Mesendoderm (in vitro differentiated cells): ENCODE results near the gene TSPEAR.
"Not testable (repeated sequence)": the region's sequence is repeated elsewhere in the genome, so short reads cannot be mapped to it uniquely, and the experiment has no call there.

Experiments used
- DNase-seq: peaks from one replicate; pipeline ENCODE4 v3.0.0; 2013
- H2AK5ac ChIP-seq: 2 replicates; pipeline ENCODE4 v1.6.1; 2013; ENCODE audit warnings: low read length, inconsistent platforms
- H2BK120ac ChIP-seq: 2 replicates; pipeline ENCODE4 v1.6.1; 2013; ENCODE audit warnings: low read depth, mild to moderate bottlenecking, low read length, moderate library complexity, mixed read lengths
- H2BK15ac ChIP-seq: replicated peaks from 2 replicates; pipeline ENCODE4 v1.6.1; 2013; ENCODE audit warnings: low read depth, mild to moderate bottlenecking, moderate library complexity
- H2BK5ac ChIP-seq: 2 replicates; pipeline ENCODE4 v1.6.1; 2013; ENCODE audit warnings: low read length, inconsistent platforms
- H3K18ac ChIP-seq: 2 replicates; pipeline ENCODE4 v1.6.1; 2013; ENCODE audit warnings: mild to moderate bottlenecking, low read length, mixed read lengths
- H3K23ac ChIP-seq: one replicate; pipeline ENCODE4 v1.6.1; 2013; ENCODE audit warnings: low read length
- H3K27ac ChIP-seq: 2 replicates; pipeline ENCODE4 v1.5.1; 2013; ENCODE audit warnings: low read depth, mild to moderate bottlenecking, inconsistent platforms, low read length, moderate library complexity
- H3K27me3 ChIP-seq: 2 replicates; pipeline ENCODE4 v1.6.1; 2013; ENCODE audit warnings: low read length, control low read depth, mild to moderate bottlenecking, inconsistent platforms; ENCODE audit not compliant: insufficient read depth, poor library complexity
- H3K36me3 ChIP-seq: 2 replicates; pipeline ENCODE4 v1.6.1; 2013; ENCODE audit warnings: low read length, inconsistent platforms; ENCODE audit not compliant: control insufficient read depth, insufficient read depth
- H3K4ac ChIP-seq: one replicate; pipeline ENCODE4 v1.6.1; 2013; ENCODE audit warnings: low read depth, mild to moderate bottlenecking, low read length, moderate library complexity
- H3K4me1 ChIP-seq: 2 replicates; pipeline ENCODE4 v1.6.1; 2013; ENCODE audit warnings: low read depth, low read length, inconsistent platforms; ENCODE audit not compliant: control insufficient read depth
- H3K4me2 ChIP-seq: 2 replicates; pipeline ENCODE4 v1.6.1; 2013; ENCODE audit warnings: low read length
- H3K4me3 ChIP-seq: 2 replicates; pipeline ENCODE4 v1.5.1; 2013; ENCODE audit warnings: mild to moderate bottlenecking, low read length
- H3K56ac ChIP-seq: one replicate; pipeline ENCODE4 v1.6.1; 2013; ENCODE audit warnings: low read length
- H3K79me1 ChIP-seq: 2 replicates; pipeline ENCODE4 v1.6.1; 2013; ENCODE audit warnings: low read length, inconsistent platforms
- H3K79me2 ChIP-seq: 2 replicates; pipeline ENCODE4 v1.6.1; 2013; ENCODE audit warnings: mild to moderate bottlenecking, low read length; ENCODE audit not compliant: control insufficient read depth, insufficient read depth
- H3K9ac ChIP-seq: 2 replicates; pipeline ENCODE4 v1.6.1; 2013; ENCODE audit warnings: low read length, inconsistent platforms
- H4K5ac ChIP-seq: one replicate; pipeline ENCODE4 v1.6.1; 2013; ENCODE audit warnings: low read length
- H4K8ac ChIP-seq: one replicate; pipeline ENCODE4 v1.6.1; 2013; ENCODE audit warnings: low read depth, mild to moderate bottlenecking, control low read depth, low read length, moderate library complexity
- WGBS: extraction: QIAGEN DNeasy Blood & Tissue Kit; methylation state at CpG from one replicate; pipeline ENCODE4 v1.1.7; 2013; ENCODE audit warnings: low lambda C conversion rate, missing lambda C conversion rate; ENCODE audit not compliant: insufficient coverage; ENCODE audit errors: extremely low coverage; 5-methylcytosine and 5-hydroxymethylcytosine counted together

The TSPEAR gene

DNA sequence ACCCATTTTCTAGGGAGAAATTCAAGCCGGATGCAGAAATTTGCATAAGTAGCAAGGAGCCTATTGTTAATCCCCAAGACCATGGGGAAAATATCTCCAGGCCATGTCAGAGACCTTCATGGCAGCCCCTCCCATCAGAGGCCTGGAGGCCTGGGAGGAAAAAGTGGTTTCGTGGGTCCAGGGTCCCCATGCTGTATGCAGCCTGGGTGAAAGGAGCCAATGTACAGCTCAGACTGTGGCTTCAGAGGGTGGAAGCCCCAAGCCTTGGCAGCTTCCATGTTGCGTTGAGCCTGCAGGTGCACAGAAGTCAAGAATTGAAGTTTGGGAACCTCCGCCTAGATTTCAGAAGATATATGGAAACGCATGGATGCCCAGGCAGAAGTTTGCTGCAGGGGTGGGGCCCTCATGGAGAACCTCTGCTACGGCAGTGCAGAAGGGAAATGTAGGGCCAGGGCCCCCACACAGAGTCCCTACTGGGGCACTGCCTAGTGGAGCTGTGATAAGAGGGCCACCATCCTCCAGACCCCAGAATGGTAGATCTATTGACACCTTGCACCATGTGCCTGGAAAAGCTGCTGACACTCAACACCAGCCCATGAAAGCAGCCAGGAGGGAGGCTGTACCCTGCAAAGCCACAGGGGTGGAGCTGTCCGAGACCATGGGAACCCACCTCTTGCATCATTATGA is 101.1 kb downstream of the TSPEAR start:
- H3K4me3 ChIP-seq, H3K79me2 ChIP-seq, H3K23ac ChIP-seq, H3K27ac ChIP-seq, H2AK5ac ChIP-seq, H3K4me1 ChIP-seq, H3K4me2 ChIP-seq, H3K27me3 ChIP-seq, H3K36me3 ChIP-seq, H4K5ac ChIP-seq, H3K4ac ChIP-seq, H2BK120ac ChIP-seq, H3K56ac ChIP-seq, H3K79me1 ChIP-seq, H2BK15ac ChIP-seq, H2BK5ac ChIP-seq, H3K9ac ChIP-seq, DNase-seq, H4K8ac ChIP-seq, H3K18ac ChIP-seq: not testable (repeated sequence)
- WGBS: no CpG with 5 or more reads among the region's 7 CpGs

DNA sequence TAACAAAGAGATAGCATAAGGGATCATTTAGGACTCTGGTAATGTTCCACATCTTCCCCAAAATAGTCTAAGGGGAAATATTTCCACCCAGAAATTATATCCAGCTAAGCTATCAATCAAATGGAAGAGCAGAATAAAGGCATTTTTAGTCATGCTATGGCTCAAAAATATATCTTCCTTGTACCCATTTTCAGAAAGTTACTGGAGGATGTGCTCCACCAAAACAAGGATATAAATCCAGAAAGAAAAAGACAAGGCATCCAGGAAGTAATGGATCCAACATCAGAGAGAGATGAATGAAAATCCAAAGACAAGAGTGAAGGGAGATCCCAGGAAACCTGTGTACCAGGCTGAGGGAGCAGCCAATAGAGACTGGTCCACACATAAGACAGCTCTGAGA is 102.2 kb downstream of the TSPEAR start:
- no peak overlapping the region for H3K4me3 ChIP-seq
- no peaks in the 10 kb centered on the region for H3K79me1 ChIP-seq
- no peak overlapping the region for H3K9ac ChIP-seq
- no peaks in the 10 kb centered on the region for H3K4me1 ChIP-seq
- H3K4me2 ChIP-seq: no peak overlapping the region
- no peak overlapping the region for H4K8ac ChIP-seq
- H3K56ac ChIP-seq: no peak overlapping the region
- H4K5ac ChIP-seq: no peak overlapping the region
- no peak overlapping the region for H2BK15ac ChIP-seq
- no peak overlapping the region for H3K18ac ChIP-seq
- no peaks in the 10 kb centered on the region for H3K79me2 ChIP-seq
- H2AK5ac ChIP-seq: no peak overlapping the region
- H2BK5ac ChIP-seq: no peak overlapping the region
- H2BK120ac ChIP-seq: no peak overlapping the region
- H3K36me3 ChIP-seq: no peaks in the 10 kb centered on the region
- no peak overlapping the region for H3K27ac ChIP-seq
- H3K4ac ChIP-seq: no peak overlapping the region
- no peak overlapping the region for H3K23ac ChIP-seq
- no peaks in the 10 kb centered on the region for H3K27me3 ChIP-seq
- DNase-seq: no peak

DNA sequence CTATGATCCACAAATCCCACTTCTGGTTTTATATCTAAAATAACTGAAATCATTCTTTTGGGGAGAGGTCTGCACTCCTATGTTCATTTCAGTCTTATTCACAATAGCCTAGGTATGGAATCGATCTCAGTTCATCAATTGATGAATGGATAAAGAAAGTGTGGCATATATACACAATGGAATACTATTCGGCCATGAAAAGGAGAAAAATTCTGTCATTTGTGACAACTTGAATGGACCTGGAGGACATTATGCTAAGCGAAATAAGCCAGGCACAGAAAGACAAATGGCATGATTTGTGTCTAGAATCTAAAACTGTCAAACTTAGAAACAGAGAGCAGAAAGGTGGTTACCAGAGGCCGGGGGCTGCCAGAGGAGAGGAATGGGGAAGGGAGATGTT is 104.9 kb downstream of the TSPEAR start:
- no CpG with 5 or more reads among the region's 4 CpGs for WGBS
- no peak overlapping the region for H2BK120ac ChIP-seq
- no peak overlapping the region for H3K4me2 ChIP-seq
- no peak overlapping the region for H4K8ac ChIP-seq
- H2BK5ac ChIP-seq: no peak overlapping the region
- no peak overlapping the region for H2AK5ac ChIP-seq
- H3K4me1 ChIP-seq: no peaks in the 10 kb centered on the region
- no peak overlapping the region for H3K4me3 ChIP-seq
- H3K56ac ChIP-seq: no peak overlapping the region
- no peak overlapping the region for H3K4ac ChIP-seq
- H3K18ac ChIP-seq: no peak overlapping the region
- H3K9ac ChIP-seq: no peak overlapping the region
- H3K27ac ChIP-seq: no peak overlapping the region
- no peaks in the 10 kb centered on the region for H3K27me3 ChIP-seq
- no peak overlapping the region for H2BK15ac ChIP-seq
- H3K36me3 ChIP-seq: no peaks in the 10 kb centered on the region
- H3K79me1 ChIP-seq: no peaks in the 10 kb centered on the region
- H3K79me2 ChIP-seq: no peaks in the 10 kb centered on the region
- no peak overlapping the region for H3K23ac ChIP-seq
- DNase-seq: no peak
- no peak overlapping the region for H4K5ac ChIP-seq

DNA sequence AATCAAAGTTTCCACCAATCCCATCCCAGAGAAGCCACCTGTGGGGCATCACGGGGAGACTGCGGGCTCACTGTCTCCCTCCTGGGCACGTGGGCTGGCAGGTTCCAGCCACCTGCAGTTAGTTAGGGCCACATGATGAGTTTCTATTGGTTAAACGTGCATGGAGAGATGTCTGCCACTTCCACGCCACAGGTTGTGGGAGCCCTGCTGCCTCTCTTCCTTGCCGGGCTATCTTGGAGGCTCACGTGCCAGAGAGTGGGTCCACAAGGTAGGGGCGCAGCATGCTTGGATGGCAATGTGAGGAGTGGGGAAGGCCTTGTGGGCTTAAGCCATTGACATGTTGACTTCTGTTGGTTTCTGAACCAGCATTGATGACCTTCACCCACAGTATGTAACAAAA is 107.5 kb downstream of the TSPEAR start:
- Histone ChIP-seq H2BK120ac (no peak overlapping the region), H3K18ac (no peak overlapping the region), H3K36me3 (no peaks in the 10 kb centered on the region), H3K9ac (no peak overlapping the region), H3K4ac (no peak overlapping the region), H2AK5ac (no peak overlapping the region), H3K27me3 (no peaks in the 10 kb centered on the region), H3K23ac (no peak overlapping the region), H3K4me3 (no peak overlapping the region), H2BK15ac (no peak overlapping the region), H3K79me2 (no peaks in the 10 kb centered on the region), H3K79me1 (no peaks in the 10 kb centered on the region), H4K5ac (no peak overlapping the region), H3K27ac (no peak overlapping the region), H3K4me1 (no peaks in the 10 kb centered on the region), H3K4me2 (no peak overlapping the region), H3K56ac (no peak overlapping the region), H2BK5ac (no peak overlapping the region), H4K8ac (no peak overlapping the region)
- no CpG with 5 or more reads among the region's 8 CpGs for whole genome bisulfite sequencing
- DNase-seq: no peak

DNA sequence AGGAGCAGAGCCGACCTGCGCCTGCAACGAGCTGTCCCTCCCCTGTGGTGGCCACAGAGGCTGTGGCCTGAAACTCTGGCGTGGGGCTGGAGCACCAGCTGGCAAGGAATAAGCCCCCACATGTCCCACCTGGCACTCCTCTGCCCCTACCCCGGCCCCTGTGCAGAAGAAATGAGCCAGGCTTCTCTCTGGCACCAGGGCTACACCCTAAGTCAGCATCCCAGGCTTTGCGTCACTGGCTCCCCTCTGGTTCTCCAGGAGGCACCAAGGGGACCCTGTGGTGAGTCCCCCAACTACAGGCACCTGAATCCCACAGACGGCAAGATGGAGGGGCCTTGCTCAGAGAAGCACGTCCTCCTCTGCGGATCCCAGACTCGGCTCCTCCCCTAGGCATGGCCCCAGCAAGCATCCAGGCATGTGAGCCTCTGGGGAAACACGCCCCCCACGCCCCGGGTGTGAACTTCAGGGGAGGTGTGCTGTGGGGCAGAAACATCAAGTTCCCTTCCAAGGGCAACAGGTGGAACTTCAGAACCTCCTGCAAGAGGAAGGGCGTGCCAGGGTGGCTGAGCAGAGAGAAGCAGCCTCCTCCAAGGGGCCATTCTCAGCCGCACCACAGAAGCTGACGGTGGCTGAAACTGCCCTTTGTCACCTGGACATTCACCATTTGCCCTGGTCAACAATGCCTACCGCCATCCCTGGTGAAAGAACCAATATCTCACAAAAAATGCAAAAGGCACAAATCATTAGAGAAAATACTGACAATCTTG is 108.1 kb downstream of the TSPEAR start:
- no CpG with 5 or more reads among the region's 17 CpGs for WGBS
- no peaks in the 10 kb centered on the region for H3K4me1 ChIP-seq

DNA sequence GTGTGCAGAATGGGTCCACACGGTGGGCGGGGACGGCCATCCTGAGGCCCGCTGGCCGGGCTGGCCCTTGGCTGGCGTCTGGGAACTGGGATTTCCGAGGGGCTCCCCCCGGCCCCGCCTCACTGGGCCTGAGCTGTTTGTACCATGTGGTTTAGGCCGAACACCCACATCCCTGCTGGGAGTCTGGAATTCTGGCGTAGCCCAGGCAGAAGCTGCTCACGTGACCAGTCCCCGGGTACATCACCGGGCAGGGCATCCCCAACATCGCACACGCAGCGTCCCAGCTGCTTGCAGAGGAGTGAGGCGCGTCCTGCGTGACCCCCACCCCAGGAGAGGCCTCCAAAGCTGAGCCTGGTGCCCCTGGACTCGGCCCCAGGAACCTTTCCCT is 108.9 kb downstream of the TSPEAR start:
- H3K9ac ChIP-seq: no peak overlapping the region
- H2BK120ac ChIP-seq: no peak overlapping the region
- H3K56ac ChIP-seq: no peak overlapping the region
- H4K5ac ChIP-seq: no peak overlapping the region
- no peak for DNase-seq
- no peak overlapping the region for H3K4ac ChIP-seq
- H3K27ac ChIP-seq: no peak overlapping the region
- H4K8ac ChIP-seq: no peak overlapping the region
- WGBS: no CpG with 5 or more reads among the region's 21 CpGs
- H2BK15ac ChIP-seq: no peak overlapping the region
- no peaks in the 10 kb centered on the region for H3K79me2 ChIP-seq
- H2AK5ac ChIP-seq: no peak overlapping the region
- H2BK5ac ChIP-seq: no peak overlapping the region
- no peaks in the 10 kb centered on the region for H3K79me1 ChIP-seq
- no peaks in the 10 kb centered on the region for H3K4me1 ChIP-seq
- H3K4me2 ChIP-seq: no peak overlapping the region
- H3K18ac ChIP-seq: no peak overlapping the region
- no peak overlapping the region for H3K23ac ChIP-seq
- no peaks in the 10 kb centered on the region for H3K36me3 ChIP-seq
- no peak overlapping the region for H3K4me3 ChIP-seq
- H3K27me3 ChIP-seq: no peaks in the 10 kb centered on the region

More for the DNA sequence above, 108.1 kb downstream of the TSPEAR start:
- H3K27ac ChIP-seq: no peak overlapping the region
- H4K5ac ChIP-seq: no peak overlapping the region
- H3K36me3 ChIP-seq: no peaks in the 10 kb centered on the region
- no peaks in the 10 kb centered on the region for H3K79me1 ChIP-seq
- H4K8ac ChIP-seq: no peak overlapping the region
- no peak overlapping the region for H3K56ac ChIP-seq
- H3K23ac ChIP-seq: no peak overlapping the region
- DNase-seq: no peak
- H2BK120ac ChIP-seq: no peak overlapping the region
- no peak overlapping the region for H2BK15ac ChIP-seq
- H3K18ac ChIP-seq: no peak overlapping the region
- no peak overlapping the region for H3K4ac ChIP-seq
- H3K79me2 ChIP-seq: no peaks in the 10 kb centered on the region
- no peaks in the 10 kb centered on the region for H3K27me3 ChIP-seq
- no peak overlapping the region for H3K4me2 ChIP-seq
- no peak overlapping the region for H3K9ac ChIP-seq
- no peak overlapping the region for H2AK5ac ChIP-seq
- no peak overlapping the region for H2BK5ac ChIP-seq
- no peak overlapping the region for H3K4me3 ChIP-seq
